NB4 (cell line): Measurements from ENCODE around the gene SLC4A1.

Experiments
- CTCF ChIP-seq: IDR thresholded peaks from one replicate; pipeline ENCODE4 v1.5.1; 2012; ENCODE audit warnings: low read depth, low read length
- MAX ChIP-seq: IDR thresholded peaks from 2 replicates; pipeline ENCODE4 v1.6.1; 2011; ENCODE audit warnings: low read depth, low read length
- MYC ChIP-seq: IDR thresholded peaks from 2 replicates; pipeline ENCODE4 v1.6.1; 2011; ENCODE audit warnings: low read depth, low read length
- POLR2A ChIP-seq: IDR thresholded peaks from 2 replicates; pipeline ENCODE4 v1.6.1; 2011; ENCODE audit warnings: mild to moderate bottlenecking; ENCODE audit not compliant: insufficient read length; ENCODE audit errors: extremely low read depth

GRCh38 chr17:44216173-44216572, 51.8 kb downstream of the SLC4A1 start:
- TF ChIP-seq MAX: no peak
- TF ChIP-seq CTCF: no peak
- no peak for TF ChIP-seq POLR2A
- no peak for TF ChIP-seq MYC
